SJCRH30 (cell line): ENCODE results near the gene STARD5. TPM values are rescaled to one million over a fixed set of nuclear protein-coding genes. Genes with fewer than 3 reads are reported as not detected.
A peak's percentile ranks its signal among the peaks of the same experiment; 100 is the strongest.

Experiments
- DNase-seq, 2 experiments: peaks; one replicate each; pipeline ENCODE4 v3.0.0-alpha.2; 2015 to 2020
- H3K27ac ChIP-seq: fragments of 250-450 bp; sonication (Bioruptor Pico); 2 replicates; pipeline ENCODE4 v1.5.1; 2020; ENCODE audit warnings: mild to moderate bottlenecking, moderate library complexity
- H3K27me3 ChIP-seq: fragments of 250-450 bp; sonication (Bioruptor Pico); 2 replicates; pipeline ENCODE4 v1.5.1; 2020; ENCODE audit warnings: mild to moderate bottlenecking, moderate library complexity
- H3K36me3 ChIP-seq: fragments of 250-450 bp; sonication (Bioruptor Pico); 2 replicates; pipeline ENCODE4 v1.5.1; 2020; ENCODE audit warnings: mild to moderate bottlenecking, moderate library complexity
- H3K4me1 ChIP-seq: fragments of 250-450 bp; sonication (Bioruptor Pico); 2 replicates; pipeline ENCODE4 v1.5.1; 2020; ENCODE audit warnings: mild to moderate bottlenecking, moderate library complexity
- H3K4me3 ChIP-seq: fragments of 250-450 bp; sonication (Bioruptor Pico); 2 replicates; pipeline ENCODE4 v1.5.1; 2020; ENCODE audit warnings: mild to moderate bottlenecking, moderate library complexity
- H3K9me3 ChIP-seq: fragments of 250-450 bp; sonication (Bioruptor Pico); replicated peaks from 2 replicates; pipeline ENCODE4 v1.5.1; 2020; ENCODE audit warnings: mild to moderate bottlenecking, moderate library complexity
- total RNA-seq: library from RNA; depleted of rRNA; stranded (reverse); fragments of >200 nt; shearing (Covaris generic); gene quantifications from 2 replicates; pipeline ENCODE4 v1.2.3, GENCODE V29; 2014

The STARD5 gene
- total RNA-seq, 1 experiment from 2014 or later, result 3.8 TPM

- Histone ChIP-seq H3K9me3 (no peaks in the 10 kb centered on the region), H3K27ac (no peak overlapping the region), H3K27me3 (no peaks in the 10 kb centered on the region), H3K4me3 (no peak overlapping the region), H3K36me3 (no peaks in the 10 kb centered on the region), H3K4me1 (no peaks in the 10 kb centered on the region)
- DNase-seq, result no peak
These were observed 6.6 kb upstream of the STARD5 start for GRCh38 chr15:81330366-81331090.

GRCh38 chr15:81329446-81329845 lies 5.5 kb upstream of the STARD5 start:
- Histone ChIP-seq H3K4me1 (no peaks in the 10 kb centered on the region), H3K4me3 (no peak overlapping the region), H3K27ac (no peak overlapping the region), H3K36me3 (no peaks in the 10 kb centered on the region), H3K9me3 (no peaks in the 10 kb centered on the region), H3K27me3 (no peaks in the 10 kb centered on the region)
- DNase-seq, result no peak

DNA sequence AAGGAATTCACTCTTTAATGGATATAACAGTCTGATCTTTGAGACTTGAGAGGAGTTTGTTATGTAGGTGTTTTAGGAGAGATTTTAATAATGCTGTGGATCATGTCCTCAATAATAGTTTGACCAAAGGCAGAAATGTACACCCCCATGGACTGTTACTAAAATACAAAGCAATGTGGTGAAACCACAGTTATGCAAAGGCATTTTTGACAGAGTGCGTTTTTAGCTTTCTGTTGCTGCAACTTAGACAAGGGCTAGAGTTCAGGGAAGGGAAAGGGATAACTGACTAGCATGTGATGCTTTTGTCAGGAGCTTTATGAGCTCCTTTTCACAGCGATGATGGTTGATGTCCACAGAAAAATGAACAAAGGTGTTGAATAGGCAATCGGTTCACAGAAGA lies 3.6 kb upstream of the STARD5 start:
- H3K4me1 ChIP-seq, result no peaks in the 10 kb centered on the region
- H3K4me3 ChIP-seq, result no peak overlapping the region
- H3K9me3 ChIP-seq, result no peaks in the 10 kb centered on the region
- H3K27ac ChIP-seq, result no peak overlapping the region
- no peaks in the 10 kb centered on the region for H3K27me3 ChIP-seq
- peak in 1 of 2 experiments; percentile 11 for DNase-seq
- no peaks in the 10 kb centered on the region for H3K36me3 ChIP-seq

DNA sequence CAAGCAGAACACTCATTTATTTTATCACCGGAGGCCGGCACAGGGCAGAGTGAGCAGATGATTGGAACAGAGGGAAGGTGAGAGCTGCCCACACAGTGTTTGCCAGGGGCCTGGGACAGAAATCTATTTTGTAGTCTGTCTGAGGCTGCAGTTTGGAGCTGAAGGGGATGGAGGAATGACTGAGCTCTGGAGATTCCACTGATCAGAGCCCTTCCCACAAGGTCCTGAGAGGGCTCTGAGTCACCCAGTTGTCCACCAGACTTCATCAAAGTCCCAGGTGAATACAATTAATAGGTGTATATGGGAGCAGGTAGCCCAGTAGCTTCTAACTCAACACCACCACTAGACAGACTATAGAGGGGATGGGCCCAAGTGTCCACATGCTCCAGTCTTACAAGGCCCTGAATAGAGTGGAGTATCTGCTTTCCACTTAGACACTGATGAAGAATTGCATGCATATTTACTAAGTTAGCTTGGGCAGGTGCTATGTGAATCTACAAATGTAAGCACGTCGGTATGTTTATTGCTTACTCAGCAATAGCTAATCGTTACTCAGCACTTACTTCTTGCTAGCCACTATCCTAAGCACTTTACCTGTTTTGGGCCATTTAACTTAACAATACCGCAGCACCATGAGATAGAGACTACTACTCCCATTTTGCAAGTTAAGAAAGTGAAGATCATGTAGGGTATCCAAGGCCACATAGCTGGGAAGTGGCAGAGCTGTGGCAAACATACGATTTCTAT lies 2.7 kb upstream of the STARD5 start:
- Histone ChIP-seq H3K9me3 (no peaks in the 10 kb centered on the region), H3K4me3 (no peak overlapping the region), H3K27me3 (no peaks in the 10 kb centered on the region), H3K4me1 (no peaks in the 10 kb centered on the region), H3K36me3 (no peaks in the 10 kb centered on the region), H3K27ac (no peak overlapping the region)
- no peak for DNase-seq

GRCh38 chr15:81323559-81323943 lies 390 bp downstream of the STARD5 start:
- Histone ChIP-seq H3K9me3 (no peaks in the 10 kb centered on the region), H3K36me3 (no peaks in the 10 kb centered on the region), H3K27me3 (no peaks in the 10 kb centered on the region), H3K4me3 (peak overlapping the region; percentile 75), H3K4me1 (no peaks in the 10 kb centered on the region), H3K27ac (peak overlapping the region; percentile 19; the same call in 1 of the 2 replicates)
- no peak for DNase-seq

DNA sequence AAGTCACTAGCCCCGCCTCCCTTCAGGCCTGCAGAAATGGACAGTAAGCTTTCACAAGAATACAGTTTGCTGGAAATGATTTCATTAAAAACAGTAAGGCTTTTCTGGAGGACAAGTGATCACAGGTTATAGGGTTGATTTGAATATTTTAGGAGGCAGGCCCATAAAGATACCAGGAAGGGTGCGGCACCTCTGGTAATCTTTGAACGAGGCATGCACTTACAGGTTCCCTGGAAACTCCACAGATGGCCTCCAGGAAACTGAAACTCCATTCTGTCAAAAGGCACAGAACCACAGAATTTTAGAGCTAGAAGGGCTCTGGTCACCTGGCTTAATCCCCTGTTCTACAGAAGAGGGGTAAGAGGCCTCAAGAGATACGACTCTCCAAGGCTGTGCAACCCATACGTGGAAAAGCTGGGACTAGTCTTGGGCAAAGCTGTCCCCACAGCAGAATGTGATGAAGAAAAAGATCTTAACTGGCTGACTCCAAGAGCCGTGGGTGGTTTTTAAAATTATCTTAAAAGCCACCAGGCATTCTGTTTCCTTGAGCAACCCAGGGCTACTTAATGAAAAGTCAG lies 1.2 kb downstream of the STARD5 start:
- H3K36me3 ChIP-seq, result no peaks in the 10 kb centered on the region

DNA sequence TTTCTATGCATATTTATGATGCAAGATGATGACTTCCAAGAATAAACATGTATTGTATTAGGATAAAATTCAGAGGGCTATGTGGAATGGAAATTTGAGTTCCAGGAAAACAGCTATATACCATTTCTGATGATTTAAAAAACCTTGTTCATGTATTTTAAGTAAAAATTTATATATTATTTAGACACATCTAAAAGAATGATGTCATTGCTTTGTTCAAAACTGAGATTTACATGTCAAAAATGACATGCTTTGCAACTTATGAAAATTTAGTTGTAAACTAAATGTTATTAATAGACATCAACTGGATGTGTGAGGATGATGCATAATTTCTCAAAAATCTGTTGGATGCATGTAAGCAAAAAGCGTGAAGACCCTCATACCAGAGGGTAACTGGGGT lies 2.3 kb downstream of the STARD5 start:
- H3K27me3 ChIP-seq, result no peaks in the 10 kb centered on the region
- H3K36me3 ChIP-seq, result no peaks in the 10 kb centered on the region
- no peaks in the 10 kb centered on the region for H3K4me1 ChIP-seq
- H3K27ac ChIP-seq, result no peak overlapping the region
- no peak overlapping the region for H3K4me3 ChIP-seq
- H3K9me3 ChIP-seq, result no peaks in the 10 kb centered on the region
- no peak for DNase-seq

More for the DNA sequence above, 1.2 kb downstream of the STARD5 start:
- Histone ChIP-seq H3K27me3 (no peaks in the 10 kb centered on the region), H3K4me1 (no peaks in the 10 kb centered on the region), H3K27ac (no peak overlapping the region), H3K9me3 (no peaks in the 10 kb centered on the region), H3K4me3 (no peak overlapping the region)
- DNase-seq, result no peak

DNA sequence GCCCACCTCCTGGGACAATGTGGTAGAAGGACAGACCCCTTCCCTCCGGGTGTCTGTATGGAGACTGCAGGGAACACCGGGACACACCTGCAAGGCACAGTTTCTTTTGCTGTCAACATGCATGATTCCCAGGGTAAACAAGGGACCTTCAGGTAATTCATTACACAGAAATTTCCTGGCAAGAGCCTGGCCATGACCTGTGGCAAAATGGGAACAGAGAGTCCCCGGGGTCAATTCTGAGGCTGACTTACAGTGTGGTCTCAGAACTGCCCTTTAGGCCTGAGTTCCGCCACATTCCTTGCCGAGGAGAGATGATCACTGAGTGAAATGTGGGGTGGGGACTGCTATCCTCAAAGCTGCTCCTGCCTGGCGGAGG lies 6.3 kb downstream of the STARD5 start:
- Histone ChIP-seq H3K27me3 (no peaks in the 10 kb centered on the region), H3K4me3 (no peak overlapping the region), H3K27ac (no peak overlapping the region), H3K36me3 (no peaks in the 10 kb centered on the region), H3K9me3 (no peaks in the 10 kb centered on the region), H3K4me1 (no peaks in the 10 kb centered on the region)
- DNase-seq, result no peak

DNA sequence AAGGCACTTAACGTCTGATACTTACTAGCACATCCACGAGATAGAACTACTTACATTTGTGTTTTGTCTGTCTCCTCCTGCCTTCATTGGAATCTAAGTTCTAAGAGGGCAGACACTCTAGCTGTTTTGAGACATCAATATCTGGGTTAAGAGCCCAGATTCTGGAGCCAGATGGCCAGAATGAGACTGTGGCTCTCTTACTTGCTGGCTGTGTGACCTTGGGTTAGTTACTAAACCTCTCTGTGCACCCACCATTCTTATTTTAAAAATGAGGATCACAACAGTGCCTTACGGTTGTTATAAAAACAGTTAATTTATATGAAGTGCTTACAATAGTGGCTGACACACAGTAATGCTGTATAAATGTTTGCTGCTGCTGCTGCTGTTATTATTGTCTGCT lies 7.7 kb downstream of the STARD5 start:
- Histone ChIP-seq H3K27ac (no peak overlapping the region), H3K4me3 (no peak overlapping the region), H3K9me3 (no peaks in the 10 kb centered on the region), H3K4me1 (no peaks in the 10 kb centered on the region), H3K27me3 (no peaks in the 10 kb centered on the region), H3K36me3 (no peaks in the 10 kb centered on the region; the same call in 1 of the 2 replicates)
- no peak for DNase-seq

- Histone ChIP-seq H3K27ac (no peak overlapping the region), H3K9me3 (no peaks in the 10 kb centered on the region), H3K4me1 (no peaks in the 10 kb centered on the region), H3K36me3 (no peaks in the 10 kb centered on the region; the same call in 1 of the 2 replicates), H3K4me3 (no peak overlapping the region), H3K27me3 (no peaks in the 10 kb centered on the region)
- no peak for DNase-seq
These were observed 8.3 kb downstream of the STARD5 start for GRCh38 chr15:81315452-81316175.

DNA sequence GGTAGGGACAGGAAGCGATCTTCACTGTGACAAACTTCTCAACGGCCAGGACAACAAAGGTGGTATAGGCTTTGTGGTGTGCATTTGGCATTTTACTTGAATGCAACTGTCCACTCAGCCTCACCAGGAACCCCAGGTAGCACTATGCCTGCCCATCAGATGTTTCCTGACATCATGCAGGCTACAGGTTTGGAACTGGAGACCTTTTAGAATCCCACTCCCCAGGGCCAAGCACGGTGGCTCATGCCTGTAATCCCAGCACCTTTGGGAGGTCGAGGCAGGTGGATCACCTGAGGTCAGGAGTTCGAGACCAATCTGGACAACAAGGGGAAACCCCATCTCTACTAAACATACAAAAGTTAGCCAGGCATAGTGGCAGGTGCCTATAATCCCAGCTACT lies 9.6 kb downstream of the STARD5 start:
- H3K36me3 ChIP-seq, result no peaks in the 10 kb centered on the region; the same call in 1 of the 2 replicates

DNA sequence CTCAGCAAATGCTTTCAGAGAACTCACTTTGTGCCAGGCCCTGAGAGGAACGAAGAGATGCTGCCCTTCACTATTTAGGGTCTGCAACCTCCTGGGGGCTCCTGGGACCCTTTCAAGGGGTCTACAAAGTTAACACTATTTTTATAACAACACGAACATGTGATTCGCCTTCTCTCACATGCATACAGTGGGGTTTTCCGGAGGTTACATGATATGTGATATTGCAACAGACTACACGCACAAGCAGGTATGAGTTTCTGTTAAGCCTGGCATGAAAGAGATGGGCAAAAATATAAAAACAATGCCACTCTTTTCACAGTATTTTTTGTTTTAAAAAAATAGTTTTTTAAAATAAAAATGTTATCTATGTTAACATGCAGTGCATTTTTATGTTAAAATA lies 10.3 kb downstream of the STARD5 start:
- Histone ChIP-seq H3K27me3 (no peaks in the 10 kb centered on the region), H3K4me1 (no peaks in the 10 kb centered on the region), H3K9me3 (no peaks in the 10 kb centered on the region), H3K27ac (no peak overlapping the region), H3K4me3 (no peak overlapping the region), H3K36me3 (no peaks in the 10 kb centered on the region; the same call in 1 of the 2 replicates)
- DNase-seq, result no peak

More for the DNA sequence above, 9.6 kb downstream of the STARD5 start:
- no peak for DNase-seq
- no peaks in the 10 kb centered on the region for H3K27me3 ChIP-seq
- no peaks in the 10 kb centered on the region for H3K9me3 ChIP-seq
- H3K4me1 ChIP-seq, result no peaks in the 10 kb centered on the region
- no peak overlapping the region for H3K27ac ChIP-seq
- no peak overlapping the region for H3K4me3 ChIP-seq

GRCh38 chr15:81312790-81313543 lies 11.0 kb downstream of the STARD5 start:
- Histone ChIP-seq H3K9me3 (no peaks in the 10 kb centered on the region), H3K36me3 (no peaks in the 10 kb centered on the region; the same call in 1 of the 2 replicates), H3K27ac (no peak overlapping the region), H3K27me3 (no peaks in the 10 kb centered on the region), H3K4me1 (no peaks in the 10 kb centered on the region), H3K4me3 (no peak overlapping the region)
- peak in 1 of 2 experiments; percentile 12 for DNase-seq

DNA sequence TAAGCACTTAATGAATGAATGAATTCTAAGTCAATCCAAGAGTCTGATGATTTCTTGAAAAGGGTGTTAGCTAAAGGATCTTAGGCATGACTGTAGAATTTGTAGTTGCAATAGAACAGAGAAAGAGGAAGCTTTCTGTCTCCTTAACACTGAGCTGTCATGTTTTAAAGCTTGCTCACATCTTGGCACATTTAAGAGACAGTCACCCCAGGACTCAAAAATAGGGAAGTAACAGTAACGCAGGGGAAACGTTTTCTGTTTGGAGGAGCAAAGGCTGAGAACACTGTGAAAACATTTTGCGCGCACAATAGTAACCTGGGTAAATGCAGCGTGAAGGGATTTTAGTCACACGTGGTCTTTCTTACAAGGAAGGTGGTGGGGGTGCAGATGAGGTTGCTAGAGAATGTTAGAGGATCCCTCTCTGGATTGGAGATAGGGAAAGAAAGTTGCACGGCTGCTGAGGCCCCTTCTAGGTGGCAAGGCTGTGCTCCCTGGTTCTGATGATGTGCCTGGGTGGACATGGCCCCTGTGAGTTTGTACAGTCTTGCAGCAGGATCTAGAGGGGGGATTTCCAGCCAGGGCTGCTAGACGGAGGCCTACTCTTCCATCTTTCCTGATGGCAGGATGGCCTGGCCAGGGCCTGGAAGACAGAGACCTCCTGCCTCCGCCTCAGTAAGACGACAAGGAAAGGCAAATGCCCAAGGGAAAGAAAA lies 12.0 kb downstream of the STARD5 start:
- Histone ChIP-seq H3K27me3 (no peaks in the 10 kb centered on the region), H3K36me3 (no peaks in the 10 kb centered on the region; the same call in 1 of the 2 replicates), H3K27ac (no peak overlapping the region), H3K4me1 (no peaks in the 10 kb centered on the region), H3K4me3 (no peak overlapping the region), H3K9me3 (no peaks in the 10 kb centered on the region)
- DNase-seq, result no peak
